DOHH2 (cell line): ENCODE results near the gene SLC9A2.

ENCODE experiments used
- CTCF ChIP-seq: fragments of 200-600 bp; sonication (generic); IDR thresholded peaks from one replicate; pipeline ENCODE4 v1.5.1; 2014; ENCODE audit warnings: antibody characterized with exemption, mild to moderate bottlenecking, low read depth, low read length; ENCODE audit not compliant: poor library complexity, severe bottlenecking
- EZH2phosphoT487 ChIP-seq: fragments of 200-600 bp; sonication (generic); IDR thresholded peaks from 2 replicates; pipeline ENCODE4 v1.6.1; 2017; ENCODE audit warnings: borderline replicate concordance, mild to moderate bottlenecking, antibody characterized with exemption, low read length, moderate library complexity, mixed read lengths

- no peak for TF ChIP-seq CTCF
- no peak for TF ChIP-seq EZH2phosphoT487
These were observed 37.4 kb upstream of the SLC9A2 start for GRCh38 chr2:102581911-102582310.
